GM18868 (cell line): ENCODE results near the gene MPL.

Source experiments
- ATAC-seq: cut with Tn5 transposase; IDR thresholded peaks from one replicate; pipeline ENCODE4 v1.9.1; 2021; ENCODE audit warnings: mild to moderate bottlenecking, moderate library complexity; ENCODE audit not compliant: unreplicated experiment

Gene MPL

GRCh38 chr1:43321331-43321891, 16.2 kb upstream of the MPL start:
- ATAC-seq, result no peak

- ATAC-seq, result no peak
Measured at GRCh38 chr1:43322506-43322905, 15.1 kb upstream of the MPL start.

- no peak for ATAC-seq
Measured at GRCh38 chr1:43324810-43325209, 12.8 kb upstream of the MPL start.

- no peak for ATAC-seq
Measured at GRCh38 chr1:43325381-43325780, 12.2 kb upstream of the MPL start.

- no peak for ATAC-seq
Measured at GRCh38 chr1:43327549-43328292, 9.9 kb upstream of the MPL start.

- no peak for ATAC-seq
Measured at GRCh38 chr1:43329995-43330751, 7.4 kb upstream of the MPL start.

DNA sequence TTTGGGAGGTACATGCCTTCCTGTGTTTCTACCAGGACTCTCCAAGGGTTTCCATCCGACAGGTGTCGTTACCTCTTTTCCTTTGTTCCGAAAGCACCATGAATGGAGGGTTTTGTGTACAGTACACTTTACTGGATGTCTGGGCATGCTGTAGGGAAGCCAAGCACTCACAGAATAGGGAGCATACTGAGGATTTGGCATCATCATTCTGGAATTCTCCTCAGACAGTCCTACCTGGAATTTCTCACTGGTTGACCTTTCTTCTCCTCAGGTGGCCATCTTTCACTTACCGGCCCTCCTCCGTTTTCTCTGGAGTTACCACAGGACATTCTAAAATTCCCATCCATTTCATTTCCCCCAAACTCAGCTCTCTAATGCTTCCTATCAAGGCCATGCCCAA, 5.9 kb upstream of the MPL start:
- no peak for ATAC-seq

DNA sequence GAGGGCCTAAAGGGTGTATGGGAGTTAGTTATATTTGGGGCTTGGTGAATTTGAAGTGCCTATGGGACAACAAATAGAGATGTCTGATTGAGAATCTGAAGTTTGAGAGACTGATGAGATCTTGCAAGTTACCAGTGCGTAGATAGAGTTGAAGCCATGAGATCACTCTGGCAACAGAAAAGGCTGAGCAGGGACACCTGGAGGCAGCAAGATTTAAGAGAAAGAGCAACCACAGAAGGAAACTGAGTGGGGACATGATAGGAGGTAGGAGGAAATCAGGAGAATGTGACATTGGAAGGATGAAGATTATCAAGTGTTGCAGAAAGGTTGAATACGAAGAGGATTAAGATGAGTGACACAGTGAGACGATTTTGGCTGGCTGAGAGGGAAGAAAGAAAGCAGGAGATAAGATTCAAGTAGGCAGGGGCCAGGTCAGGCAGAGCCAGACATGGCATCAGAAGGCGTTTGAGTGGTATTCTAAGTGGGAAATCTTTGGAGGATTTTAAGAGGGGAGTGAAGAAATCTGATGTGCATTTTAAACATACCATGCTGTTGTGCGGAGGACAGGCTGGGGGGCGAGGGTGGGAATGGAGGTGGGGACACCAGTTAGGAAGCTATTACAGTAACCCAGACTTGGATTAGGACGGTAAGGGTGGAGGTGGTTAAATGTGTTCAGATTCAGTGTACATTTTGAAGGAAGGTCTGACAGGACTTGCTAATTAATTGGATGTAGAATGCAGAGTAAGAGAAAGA, 3.0 kb upstream of the MPL start:
- no peak for ATAC-seq

- ATAC-seq, result no peak
Measured at GRCh38 chr1:43338001-43338400, 383 bp downstream of the MPL start.

DNA sequence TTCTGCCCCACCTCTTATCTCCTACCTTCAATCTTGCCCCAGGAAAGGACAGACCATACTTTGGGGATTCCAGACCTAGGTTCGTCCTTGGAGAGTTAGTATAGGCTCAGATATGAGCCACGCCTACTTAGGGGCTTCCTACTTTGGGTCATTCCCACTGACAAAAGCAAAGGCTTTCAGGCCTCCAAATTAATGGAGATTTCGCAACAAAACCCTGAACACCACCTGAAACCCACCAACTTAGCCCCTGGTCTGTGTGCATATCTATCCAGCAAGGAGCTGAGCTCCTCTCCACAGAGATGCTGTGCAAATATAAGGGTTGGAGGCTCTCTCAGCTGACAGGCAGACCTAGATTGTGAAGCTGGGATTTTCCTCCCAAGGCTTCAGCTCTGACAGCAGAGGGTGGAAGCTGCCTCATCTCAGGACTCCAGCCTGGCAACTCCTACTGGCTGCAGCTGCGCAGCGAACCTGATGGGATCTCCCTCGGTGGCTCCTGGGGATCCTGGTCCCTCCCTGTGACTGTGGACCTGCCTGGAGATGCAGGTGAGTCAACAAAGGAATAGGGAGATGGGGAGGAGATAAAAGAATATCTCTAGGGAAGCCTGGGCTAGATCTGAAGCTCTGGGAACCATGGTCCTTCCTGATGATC, 2.1 kb downstream of the MPL start:
- no peak for ATAC-seq

GRCh38 chr1:43340559-43340958, 2.9 kb downstream of the MPL start:
- no peak for ATAC-seq

DNA sequence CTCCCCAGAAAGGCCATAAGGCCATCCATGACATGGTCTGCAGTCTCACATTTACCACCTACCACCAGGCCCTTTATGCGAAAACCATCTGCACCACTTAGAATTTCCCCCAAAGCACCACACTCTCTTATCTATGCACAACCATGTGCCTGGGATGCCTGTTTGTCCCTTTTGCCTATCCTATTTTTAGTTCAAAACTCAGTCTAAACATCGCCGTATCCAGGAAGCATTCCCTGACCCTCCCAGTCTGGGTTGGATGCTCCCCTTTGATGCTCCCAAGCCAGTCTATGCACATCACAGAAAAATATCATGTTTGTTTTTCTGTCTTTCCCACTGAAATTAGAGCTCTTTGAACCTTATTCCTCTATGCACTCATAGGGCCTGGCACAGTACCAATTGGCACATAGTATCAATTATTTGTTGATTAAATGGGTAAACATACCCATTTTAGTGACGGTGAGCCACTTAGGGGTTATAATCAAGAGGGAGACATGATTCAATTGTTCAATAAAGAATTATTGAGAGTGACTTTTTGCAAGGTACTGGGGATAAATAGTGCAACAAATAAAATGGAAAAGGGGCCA, 6.7 kb downstream of the MPL start:
- no peak for ATAC-seq

- ATAC-seq, result no peak
Measured at GRCh38 chr1:43345120-43345519, 7.5 kb downstream of the MPL start.

- ATAC-seq, result no peak
Measured at GRCh38 chr1:43346636-43347035, 9.0 kb downstream of the MPL start.

GRCh38 chr1:43348343-43348808, 10.8 kb downstream of the MPL start:
- no peak for ATAC-seq

DNA sequence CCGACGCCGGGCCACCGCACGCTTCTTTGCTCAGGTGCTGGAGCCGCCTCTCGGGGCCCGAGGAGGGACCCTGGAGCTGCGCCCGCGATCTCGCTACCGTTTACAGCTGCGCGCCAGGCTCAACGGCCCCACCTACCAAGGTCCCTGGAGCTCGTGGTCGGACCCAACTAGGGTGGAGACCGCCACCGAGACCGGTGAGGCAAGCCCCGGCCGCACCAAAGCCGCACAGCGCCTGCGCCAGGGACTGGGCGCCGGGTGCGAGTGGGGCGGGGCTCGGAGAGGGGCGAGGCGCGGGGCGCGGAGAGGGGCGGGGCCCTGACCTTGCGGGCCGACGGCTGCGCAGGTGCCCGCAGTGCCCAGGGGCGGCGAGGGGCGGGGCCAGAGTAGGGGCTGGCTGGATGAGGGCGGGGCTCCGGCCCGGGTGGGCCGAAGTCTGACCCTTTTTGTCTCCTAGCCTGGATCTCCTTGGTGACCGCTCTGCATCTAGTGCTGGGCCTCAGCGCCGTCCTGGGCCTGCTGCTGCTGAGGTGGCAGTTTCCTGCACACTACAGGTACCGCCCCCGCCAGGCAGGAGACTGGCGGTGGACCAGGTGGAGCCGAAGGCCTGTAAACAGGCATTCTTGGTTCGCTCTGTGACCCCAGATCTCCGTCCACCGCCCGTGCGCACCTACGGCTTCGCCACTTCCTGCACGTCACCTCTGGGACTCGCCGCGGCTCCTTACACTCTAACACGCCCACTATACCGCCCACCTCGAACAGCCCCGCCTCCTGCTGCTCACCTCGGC, 11.4 kb downstream of the MPL start:
- ATAC-seq, result no peak

DNA sequence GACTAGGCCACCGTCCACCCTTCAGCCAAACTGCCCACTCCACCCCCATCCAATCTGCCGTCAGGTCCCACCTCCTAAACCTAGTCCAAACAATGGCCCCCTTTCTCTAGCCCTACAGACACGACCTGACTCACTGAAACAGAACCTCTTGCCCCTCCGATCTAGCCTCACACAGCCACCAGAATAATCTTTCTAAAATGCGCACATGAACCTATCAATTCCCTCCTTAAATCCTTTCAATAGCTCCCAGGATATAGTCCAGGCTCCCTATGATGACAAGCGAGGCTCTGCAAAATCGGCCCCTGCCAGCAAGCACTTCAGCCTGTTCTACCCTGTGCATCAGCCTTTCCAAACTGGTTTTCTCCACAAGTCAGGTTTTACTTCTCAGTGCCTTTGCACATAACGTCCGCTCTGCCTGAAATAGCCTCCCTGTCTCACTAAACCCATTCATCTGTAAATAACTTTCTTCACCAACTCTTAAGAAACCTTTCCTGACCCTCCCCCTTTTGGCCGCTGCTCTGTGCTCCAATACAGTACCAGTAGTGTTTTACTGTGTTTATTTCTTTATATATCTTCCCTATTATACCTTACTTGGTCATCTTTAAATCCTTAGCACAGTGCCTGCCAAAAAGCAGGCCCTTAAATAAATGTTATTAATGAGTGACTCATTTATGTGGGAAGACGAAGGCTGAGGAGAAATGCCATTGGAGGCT, 12.1 kb downstream of the MPL start:
- no peak for ATAC-seq

DNA sequence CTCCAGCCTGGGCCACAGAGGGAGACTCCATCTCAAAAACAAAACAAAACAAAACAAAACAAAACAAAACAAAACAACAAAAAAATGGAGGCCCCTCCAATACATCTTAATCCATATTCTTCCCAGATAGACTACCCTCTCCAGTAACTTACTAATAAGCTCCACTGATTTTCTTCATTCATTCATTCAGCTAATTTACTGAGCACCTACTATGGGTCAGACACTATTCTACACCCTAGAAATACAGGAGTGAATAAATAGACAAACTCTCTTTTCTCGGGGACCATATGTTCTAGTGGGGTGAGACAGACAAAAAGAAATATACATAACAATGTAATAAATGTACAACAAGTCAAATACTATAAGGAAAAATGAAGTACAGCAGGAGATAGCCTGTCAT, 13.4 kb downstream of the MPL start:
- no peak for ATAC-seq
